Femur (tissue), 1 donor: ENCODE data around the gene DOCK4.

ENCODE experiments used
- DNase-seq: peaks from one replicate; pipeline ENCODE4 v3.0.0-alpha.2; 2017

The DOCK4 gene

DNA sequence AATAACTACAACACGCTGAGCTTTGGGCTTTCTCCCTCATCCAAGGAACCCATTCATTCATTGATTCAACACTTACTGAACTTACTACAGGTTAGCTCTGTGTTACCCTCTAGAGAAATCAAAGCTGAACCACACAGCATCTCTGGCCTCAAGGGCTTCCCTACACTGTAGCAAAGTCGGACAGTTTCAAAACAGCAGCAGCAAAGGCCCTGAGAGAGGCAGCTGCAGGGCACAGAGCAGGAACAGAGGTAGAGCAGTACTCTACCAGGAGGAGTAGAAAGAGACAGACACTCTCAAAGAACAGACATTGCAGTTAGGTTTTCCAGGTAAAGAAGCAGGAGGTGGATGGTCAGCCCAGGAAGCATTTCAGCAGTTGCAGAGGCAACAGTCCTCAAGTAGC, 16.1 kb downstream of the DOCK4 start:
- no peak for DNase-seq

DNA sequence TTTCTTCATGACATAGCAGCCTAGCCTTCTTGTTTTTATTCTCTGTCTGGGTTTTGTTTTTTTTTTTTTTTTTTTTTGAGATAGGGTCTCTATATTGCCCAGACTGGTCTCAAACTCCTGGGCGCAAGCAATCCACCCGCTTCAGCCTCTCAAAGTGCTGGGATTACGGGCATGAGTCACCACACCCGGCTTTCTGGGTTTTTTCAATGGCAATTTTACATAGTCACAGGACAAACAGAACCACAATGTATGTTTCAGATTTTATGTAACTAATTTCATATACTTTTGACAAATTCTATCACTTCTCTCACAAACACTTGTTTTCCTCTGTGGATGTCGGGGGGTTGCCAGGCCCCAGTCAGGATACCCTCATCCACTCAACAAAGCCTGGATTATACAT, 16.5 kb downstream of the DOCK4 start:
- no peak for DNase-seq

DNA sequence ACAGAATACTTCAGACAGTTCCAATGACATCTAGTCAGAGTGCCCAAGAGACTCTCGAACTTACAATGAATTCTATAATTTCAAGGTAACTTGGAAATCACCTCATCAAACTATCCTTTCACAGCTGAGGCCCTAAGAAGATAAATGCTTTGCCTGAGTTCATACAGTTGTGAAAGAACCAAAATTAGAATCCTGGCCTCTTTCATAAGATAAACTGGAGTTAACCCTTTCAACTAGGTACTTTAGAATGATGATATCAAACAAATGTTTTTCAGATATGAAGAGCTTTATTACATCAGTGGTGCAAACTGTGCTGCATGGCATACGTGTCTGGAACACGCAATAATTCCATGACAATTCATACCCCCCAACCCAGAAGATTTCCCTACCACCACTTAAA, 17.9 kb downstream of the DOCK4 start:
- DNase-seq: no peak

DNA sequence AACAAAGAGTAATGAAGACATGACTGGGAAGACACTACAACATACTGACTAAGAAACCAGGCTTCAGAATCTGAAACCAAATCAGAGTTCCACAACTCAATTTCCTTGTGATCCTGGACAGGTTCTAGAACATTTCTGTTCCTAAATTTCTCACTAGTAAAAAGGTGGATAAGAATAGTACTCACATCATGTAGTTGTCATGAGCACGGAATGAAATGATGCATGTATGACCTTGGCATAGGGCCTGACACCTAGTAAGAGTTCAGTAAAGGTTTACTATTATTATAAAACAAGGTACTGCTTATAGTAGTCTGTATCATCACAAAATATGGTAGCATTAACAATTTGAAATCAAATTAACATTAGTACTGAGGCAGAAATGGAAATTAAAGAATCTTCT, 19.9 kb downstream of the DOCK4 start:
- no peak for DNase-seq

DNA sequence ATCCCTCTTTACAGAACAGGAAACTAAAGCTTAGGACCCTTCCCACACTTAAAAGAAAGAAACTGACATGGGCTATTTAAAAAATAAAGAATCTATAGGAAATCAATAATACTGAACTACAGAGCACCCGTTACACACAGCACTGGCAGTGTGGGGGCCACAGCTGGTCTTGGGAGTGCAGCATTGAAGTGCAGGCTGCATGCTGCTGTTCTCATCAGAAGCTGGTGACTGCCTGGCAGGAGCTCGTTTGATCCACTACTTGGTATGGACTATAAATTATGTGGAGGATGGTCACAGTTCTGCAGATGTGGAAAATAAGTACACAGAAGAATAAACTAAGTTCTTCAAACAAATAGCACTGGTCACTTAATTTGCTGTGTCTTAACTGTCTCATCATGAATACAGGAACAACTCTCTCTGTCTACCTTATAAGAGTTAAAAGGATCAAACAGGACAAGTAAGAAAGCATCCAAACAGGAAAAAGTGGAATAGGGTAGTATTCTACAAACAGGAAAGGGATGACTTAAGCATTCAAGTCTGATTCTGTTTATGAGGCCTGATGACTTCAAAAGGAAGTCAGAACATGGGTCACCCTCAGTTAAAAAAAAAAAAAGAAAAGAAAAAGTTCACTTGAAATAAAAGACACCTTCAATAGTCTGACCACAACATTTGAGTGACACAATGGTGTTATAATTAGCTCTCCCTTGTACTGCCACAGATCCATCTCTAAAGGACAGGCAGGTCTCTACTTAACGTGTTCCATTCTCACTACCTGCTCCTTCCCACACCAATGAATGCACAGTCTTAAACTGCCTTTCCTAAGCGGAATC, 21.0 kb downstream of the DOCK4 start:
- DNase-seq: no peak

DNA sequence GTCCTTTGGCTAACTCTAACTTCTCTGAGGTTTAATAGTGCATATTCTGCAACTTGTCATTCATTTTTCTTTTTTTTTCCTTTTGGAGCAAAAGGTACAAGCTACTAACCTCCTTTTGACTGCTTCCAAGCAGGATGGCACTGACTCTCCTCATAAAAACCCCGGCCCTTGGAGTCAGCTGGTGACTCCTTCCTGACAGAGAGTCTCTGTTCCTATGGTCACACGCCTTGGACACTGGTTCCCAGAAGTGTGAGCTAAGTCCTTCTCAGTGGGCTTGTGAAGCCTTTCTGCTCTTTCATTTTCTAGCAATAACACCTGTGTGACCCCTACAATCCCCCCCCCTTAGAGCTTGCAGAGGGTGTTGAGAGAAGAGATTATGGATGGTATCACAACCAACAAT, 21.7 kb downstream of the DOCK4 start:
- no peak for DNase-seq

DNA sequence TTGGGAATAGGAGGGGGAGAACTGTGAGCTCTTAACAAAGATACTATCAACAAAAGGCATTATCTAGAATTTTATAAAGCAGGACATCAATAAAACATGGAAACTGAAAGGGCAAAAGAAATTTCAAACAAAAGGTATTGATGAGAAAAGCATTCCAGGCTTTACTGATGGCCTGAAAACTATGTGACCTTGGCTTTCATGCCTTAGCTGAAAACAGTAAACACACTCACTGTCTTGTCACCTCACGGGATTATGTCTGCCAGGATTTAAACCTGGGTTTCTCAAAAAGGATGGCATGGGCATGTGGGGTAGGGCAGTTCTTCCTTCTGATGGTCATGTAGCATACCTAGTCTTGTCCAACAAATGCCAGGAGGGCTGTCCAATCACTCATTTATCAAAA, 22.9 kb downstream of the DOCK4 start:
- DNase-seq: no peak

DNA sequence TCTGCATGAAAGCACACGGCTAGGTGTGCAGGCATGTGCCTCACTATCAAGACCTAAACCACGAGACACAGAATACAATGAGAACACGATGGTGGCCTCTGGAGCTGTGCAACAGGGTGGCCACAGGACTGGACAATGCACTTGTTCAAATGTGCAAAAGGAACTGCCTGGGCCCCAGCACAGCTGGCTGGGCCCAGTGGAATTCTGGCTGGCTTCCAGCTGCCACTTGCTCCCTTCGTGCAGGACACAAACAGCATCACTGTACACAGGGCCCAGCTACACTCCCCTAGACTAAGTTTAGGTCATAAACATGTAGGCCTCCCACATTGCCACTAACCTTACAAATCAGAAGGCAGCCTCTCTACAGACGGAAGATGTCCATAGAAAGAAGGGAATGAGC, 23.4 kb downstream of the DOCK4 start:
- peak; percentile 41 for DNase-seq

DNA sequence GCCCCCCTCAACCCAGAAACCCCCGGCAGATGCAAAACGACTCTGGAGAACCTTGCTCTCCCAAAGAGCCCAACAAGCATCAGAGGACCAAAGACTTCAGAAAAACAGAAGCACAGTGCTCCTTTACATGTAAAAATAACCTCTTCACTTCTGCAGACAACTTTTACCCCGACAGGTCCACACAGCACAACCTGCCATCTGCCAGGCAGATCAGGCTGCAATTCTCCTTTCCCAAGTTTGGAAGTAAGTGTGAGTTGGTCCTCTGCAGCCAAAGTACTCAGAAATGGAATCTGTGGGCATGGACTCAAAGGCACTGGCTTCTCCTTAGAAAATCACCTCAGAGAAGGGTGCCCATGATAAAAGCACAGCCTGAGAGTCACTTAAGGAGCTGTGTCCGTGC, 26.0 kb downstream of the DOCK4 start:
- DNase-seq: no peak

DNA sequence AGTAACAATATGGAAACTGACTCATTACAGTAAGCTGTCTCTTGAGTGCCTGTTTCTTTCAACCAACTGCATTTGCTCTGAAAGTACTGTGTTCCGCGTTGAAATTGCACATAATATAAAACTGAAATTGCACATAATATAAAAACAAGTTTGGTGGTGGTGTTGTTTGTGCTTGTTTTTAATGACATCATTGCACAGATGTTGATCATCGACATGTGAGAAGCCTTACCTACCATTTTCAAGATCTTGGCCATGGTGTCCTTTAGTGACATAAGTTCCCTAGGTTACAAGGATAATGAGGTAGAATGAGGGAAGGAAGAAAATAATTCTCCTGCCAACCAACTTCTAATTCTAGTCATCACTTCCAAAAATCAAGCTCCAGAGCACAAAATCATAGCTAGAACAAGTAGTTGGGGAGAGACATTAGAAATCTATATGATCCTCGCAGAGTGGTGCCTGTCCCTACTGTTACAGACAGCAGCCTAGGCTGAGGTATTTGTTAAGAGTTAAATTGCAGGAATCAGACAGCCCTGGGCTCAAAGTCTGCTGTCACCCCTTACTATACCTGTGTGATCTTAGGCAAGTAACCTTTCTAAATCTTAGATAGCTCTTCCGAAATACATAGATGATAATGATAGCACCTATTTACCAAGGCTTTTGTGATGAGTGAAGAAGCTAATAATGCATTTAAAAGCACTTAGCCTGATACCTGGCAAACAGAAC, 29.3 kb downstream of the DOCK4 start:
- DNase-seq: no peak

DNA sequence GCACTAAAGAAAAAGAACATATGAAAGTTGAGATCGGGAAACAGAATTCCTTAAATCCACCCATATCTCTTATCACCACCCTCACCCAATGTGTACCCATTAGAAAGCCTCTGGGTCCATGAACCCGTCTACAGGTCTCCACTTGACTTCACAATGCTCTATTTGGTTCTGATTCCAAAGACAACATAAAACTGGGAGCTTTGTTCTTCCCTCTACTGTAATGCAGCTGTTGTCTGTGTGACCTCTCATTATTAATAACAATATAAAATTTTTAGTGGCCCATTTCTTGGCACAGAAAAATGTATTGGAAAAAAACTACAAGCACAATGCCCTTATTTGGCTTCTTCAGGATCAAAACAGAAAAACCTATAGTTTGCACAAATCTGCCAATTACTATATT, 30.0 kb downstream of the DOCK4 start:
- no peak for DNase-seq

DNA sequence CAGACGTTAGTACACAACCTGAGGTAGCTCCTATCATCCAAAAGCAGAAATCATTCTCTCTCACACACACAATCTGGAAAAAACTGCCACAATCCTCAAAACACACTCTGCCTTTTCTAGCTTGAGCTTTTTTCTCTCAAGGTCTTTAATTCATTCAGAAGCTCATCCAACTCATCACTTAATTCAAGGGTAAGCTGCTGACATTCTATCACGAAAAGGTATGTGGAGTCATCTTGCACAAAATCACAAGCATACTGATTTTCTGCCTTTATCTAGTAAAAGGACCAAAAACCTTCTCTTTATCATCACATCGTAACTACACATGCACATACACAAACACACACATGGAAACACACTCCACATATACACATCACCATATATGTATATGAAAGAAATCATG, 32.0 kb downstream of the DOCK4 start:
- DNase-seq: no peak

DNA sequence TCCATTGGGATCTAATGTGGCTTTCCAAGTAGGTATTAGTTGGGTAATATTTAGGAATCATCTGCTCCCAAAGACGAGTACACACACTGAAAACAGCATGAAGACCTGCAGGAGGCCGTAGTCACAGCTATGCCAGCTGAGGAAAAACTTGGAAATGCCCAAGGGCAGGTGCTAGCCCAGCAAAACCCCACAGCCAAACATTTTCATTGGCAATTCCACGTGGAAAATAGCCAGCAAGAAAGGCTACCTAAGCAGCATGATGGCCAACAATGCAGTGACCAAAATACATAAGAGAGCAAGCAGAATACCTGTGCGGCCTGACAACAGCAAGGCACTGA, 32.7 kb downstream of the DOCK4 start:
- no peak for DNase-seq

DNA sequence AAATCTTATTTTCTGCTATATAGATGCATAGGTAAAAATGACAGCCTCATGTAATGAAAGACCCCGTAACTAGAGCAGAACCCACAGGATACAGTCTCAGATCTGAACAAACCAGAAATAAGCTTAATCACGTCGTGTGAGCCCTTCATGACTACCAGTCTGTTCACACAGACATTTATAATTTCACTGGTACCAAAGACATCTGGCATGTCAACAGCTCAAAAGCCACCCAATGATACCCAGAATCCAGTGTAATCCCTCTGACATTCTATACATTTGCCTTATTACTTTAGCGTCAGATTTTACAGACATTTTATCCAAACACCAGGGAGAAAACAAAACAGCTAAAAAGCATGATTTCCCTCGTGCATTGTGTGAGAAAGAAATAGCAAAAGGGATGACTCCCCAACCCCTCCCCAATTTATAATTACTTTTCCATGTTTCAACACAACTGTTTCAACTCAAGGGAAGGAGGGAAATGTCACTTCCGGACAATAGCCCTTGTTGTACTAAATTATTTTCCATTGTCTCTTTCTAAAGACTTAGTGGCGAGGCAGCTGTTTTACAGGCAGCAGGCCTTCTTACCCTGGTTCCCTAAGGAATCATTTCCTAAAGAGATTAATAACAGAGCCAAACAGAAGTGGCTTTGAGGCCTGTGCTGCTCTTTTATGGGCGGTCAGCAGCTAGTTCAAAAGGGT, 33.2 kb downstream of the DOCK4 start:
- DNase-seq: peak; percentile 27

DNA sequence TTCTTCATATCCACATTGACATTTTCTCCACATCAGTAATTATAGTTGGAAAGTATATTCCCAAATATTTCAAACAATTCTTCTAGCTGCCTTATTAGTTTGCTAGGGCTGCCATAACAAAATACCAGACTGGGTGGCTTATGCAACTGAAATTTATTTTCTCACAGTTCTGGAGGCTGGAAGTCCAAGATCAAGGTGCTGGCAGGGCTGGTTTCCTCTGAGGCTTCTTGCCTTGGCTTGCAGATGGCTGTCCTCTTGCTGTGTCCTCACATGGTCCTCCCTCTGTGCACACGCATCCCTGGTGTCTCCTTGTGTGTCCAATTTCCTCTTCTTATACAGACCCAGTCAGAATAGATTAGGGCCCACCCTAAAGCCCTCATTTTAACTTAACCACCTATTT, 34.5 kb downstream of the DOCK4 start:
- DNase-seq: no peak

DNA sequence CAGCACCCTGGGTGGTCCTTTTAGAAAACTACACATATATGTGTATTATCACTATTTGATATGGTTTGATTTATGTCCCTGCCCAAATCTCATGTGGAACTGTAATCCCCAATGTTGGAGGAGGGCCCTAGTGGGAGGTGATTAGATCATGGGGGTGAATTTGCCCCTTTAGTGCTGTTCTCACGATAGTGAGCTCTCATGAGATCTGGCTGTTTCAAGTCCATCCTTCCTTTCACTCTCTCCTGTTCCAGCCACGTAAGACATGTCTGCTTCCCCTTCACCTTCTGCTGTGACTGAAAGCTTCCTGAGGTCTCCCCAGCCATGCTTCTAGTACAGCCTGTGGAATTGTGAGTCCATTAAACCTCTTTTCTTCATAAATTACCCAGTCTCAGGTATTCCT, 37.3 kb downstream of the DOCK4 start:
- DNase-seq: no peak

DNA sequence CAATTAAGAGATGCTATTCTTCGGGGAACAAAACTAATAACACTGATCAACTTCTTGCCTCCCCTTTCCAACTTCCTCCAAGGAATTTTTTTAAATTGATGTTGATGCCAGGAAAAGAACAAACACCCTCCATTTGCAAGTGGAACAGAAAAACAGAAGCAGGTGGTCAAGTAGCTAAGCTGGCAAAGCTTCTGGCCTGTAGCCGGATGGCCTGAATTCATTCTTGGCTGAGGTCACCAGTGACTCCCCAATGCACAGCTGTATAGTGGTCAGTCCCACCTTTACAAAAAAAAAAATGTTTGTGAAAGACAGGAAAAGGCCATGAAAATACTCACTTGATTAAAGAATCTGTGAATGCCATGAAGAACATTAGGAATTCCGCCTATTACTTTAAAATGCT, 39.1 kb downstream of the DOCK4 start:
- no peak for DNase-seq

DNA sequence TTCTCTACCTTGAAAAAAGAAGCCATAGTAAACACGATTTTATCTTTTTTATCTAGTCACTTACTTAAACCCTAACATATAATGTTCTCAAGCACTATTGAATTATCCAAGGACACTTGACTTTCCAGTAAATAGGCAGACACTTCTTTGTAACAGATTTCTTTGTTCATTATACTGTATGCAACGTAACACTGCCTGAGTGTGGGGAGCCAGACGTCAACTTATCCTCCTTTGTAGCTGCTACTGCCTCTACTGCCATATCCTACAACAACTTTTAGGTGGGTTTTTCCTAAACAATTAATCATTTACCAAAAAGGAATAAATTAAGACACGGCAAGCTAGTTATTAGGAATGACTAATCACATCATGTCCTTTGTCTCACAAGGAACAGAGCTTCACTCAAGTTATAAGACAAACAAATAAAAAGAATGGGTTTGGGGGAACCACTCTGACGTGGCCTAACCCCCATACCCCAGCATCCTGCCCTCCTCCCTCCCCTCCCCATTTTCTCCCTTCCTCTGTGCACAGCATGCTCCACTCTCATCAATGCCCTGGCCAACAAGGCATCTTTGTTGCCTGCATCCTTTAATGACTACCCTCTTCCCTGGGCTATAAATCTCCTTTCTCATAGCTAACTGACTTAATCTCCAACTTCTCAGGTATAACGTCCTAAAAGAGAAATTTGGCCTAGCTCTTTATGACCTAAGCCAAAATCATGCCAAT, 43.3 kb downstream of the DOCK4 start:
- DNase-seq: no peak

DNA sequence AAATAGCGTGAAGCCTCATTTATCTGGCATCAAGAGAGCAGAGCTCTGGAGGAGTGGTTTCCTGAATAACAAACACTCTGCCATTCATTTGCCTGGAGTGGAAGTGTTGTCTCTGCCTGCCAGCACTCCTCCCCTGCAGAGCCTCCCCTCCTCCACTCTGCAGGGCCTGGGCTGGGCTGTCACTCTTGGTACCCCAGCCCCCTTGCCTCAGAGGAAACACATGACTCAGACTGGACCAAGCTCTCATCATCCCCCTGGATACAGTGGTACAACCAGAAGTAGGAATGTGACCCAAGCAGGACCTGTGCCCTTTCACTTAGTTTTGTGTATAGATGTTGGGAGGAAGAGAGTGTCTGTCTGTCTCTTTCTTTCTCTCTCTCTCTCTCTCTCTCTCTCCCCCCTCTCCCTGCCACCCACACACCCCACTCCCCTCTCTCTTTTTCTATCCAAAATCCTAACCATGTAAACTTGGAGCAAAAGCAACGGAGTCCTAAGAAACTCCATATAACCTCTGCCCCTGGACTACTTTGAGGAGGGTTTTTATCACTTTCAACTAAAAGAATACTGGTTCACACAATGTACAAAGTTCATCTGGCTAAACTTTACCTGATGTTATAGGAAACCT, 43.9 kb downstream of the DOCK4 start:
- DNase-seq: peak; percentile 38

DNA sequence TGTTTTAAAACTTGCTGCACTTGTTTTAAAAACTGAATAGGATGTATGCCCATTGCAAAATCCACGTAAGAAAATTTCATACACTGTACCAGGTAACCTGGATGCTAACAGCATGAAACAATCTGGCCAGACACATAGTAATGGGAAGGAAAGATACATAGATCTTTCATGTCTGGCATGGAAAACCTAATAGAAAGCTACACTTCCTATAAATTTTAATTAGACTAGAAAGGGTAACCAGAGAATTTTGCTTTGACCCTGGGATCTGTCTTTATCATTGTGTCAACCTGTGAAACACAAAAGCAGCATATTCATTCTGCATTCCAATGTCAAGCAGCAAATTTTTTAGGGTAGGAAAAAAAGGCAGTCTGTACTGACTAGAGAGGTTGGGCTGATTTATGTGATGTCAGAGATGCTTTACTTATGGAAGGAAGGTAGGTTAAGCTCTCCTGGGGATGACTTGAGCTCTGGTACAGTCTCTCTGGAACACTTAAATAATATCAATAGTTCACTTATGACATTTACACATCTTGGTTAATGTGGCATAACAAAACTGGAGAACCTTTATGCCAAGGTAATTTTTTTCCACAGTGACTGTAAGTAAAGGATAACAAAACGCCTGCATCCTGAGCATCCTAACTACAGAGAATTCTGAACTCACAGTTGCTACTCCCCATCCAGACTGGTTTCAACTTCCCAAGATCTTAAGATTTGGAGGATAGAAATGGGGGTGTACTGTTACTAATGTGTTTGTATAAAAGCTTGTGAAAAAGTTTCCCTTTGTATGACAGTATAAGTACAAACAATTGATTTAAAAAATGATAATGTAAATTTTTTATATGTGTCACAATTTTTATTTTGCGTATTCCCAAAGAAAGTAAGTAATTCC, 44.7 kb downstream of the DOCK4 start:
- no peak for DNase-seq

DNA sequence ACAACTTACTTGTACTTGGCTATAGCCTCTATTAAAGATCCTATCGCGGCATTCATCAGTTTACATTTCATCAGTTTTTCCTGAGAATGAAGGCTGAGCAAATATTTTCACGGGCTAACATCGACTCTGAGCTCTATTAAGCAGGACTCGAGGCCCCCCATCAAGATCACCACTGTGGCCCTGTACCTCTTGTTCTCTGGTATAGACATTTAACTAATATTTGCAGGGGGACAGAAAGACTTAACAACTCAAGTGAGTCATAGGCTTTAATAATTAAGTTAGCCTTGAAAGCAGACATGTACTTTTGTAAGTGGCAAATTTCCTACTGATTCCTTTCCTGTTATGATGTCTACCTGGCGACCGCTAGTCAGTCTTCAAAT, 45.4 kb downstream of the DOCK4 start:
- DNase-seq: no peak
